ENCODE measurements around the gene EDEM2.
"Not testable (repeated sequence)": the region's sequence is repeated elsewhere in the genome, so short reads cannot be mapped to it uniquely, and the experiment has no call there.

EDEM2 gene

DNA sequence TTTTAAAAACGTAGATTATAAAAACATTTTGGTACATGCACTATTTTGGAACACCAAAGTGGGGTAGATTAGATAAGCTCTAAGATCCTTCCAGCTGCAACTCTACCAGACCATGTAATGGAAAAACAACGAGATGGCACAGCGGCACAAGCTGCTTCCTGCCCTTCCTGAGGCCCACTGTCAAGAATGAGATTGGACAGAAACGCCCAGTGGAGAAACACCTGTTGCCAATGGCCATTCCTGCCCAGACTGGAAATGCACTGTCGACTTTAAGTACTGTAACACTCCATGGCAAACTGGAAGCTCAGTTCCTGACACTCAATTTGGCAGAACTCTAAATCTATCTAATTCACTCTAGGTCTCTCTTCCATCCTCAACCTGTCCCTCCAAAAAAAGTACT, 21.4 kb downstream of the EDEM2 start:
- no peak for DNase-seq (ENCODE audit: low spot score)

GRCh38 chr20:35122756-35123405, 24.3 kb downstream of the EDEM2 start:
- no peak for DNase-seq (ENCODE audit: low spot score)

DNA sequence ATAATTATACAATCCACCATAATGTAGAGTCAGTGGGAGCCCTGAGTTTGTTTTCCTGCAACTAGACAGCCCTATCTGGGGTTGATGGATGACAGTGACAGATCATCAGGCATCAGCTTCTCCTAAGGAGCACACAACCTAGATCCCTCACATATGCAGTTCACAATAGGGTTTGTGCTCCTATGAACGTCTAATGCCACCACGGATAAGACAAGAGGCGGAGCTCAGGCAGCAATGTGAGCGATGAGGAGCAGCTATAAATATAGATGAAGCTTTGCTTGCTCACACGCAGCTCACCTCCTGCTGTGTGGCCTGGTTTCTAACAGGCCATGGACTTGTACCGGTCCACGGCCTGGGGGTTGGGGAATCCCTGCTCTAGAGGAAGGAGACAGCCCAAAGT, 25.9 kb downstream of the EDEM2 start:
- DNase-seq (ENCODE audit: low spot score): no peak

DNA sequence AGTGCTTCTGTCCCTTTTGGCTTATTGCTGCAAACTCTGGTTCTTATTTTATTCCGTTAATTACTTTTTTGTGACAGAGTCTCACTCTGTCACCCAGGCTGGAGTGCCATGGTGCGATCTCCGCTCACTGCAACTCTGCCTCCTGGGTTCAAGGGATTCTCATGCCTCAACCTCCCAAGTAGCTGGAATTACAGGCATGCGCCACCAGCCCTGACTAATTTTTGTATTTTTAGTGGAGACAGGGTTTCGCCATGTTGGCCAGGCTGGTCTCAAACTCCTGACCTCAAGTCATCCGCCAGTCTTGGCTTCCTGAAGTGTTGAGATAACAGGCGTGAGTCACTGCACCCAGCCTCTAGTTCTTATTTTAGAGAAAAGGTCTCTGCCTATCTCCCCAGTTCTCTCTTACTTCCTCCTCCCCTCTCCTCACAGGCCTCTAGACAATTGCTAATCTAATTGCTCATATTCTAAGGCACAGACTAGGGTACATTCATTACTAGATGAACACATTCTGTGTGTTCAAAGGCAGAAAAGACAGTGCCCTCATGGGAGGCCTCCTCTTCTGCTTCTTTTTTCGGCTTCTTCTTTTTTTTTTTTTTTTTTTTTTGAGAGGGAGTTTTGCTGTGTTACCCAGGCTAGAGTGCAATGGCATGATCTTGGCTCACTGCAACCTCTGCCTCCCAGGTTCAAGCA, 27.0 kb downstream of the EDEM2 start:
- no peak for DNase-seq (ENCODE audit: low spot score)

DNA sequence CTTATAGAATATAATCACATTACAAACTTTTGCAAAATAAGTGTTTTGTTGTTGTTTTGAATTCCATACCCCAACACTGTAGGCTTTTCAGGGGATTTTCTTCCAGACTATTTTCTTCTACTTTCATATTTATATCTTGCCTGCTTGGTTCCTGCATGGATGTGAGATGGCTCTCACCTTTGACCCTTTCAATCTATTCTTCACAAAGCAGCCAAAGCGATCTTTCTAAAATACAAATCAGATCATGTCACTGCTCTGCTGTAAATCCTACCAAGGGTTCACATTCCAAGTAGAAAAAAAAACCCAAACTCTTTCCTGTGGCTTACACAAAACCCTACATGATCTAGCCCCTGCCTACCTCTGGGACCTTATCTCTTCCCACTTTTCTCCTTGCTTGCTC, 29.5 kb downstream of the EDEM2 start:
- no peak for DNase-seq (ENCODE audit: low spot score)

DNA sequence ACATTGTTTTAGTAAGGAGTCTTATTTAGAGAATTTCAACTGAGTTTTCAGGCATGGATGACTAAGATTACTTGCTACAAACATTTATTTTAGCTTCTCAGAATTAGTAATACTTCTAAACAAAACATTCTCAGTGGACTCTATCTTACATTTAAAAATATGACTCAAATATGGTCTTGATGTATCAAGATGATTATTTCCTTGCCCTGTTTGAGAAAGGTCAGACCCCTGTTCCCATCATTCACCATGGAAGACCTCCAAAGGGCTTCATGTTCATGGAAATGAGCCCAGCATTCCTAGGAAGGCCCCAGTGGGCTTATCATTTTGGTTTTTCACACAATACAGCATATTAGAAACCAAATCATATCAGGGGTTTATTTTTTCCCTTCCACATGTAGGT, 29.9 kb downstream of the EDEM2 start:
- no peak for DNase-seq (ENCODE audit: low spot score)

DNA sequence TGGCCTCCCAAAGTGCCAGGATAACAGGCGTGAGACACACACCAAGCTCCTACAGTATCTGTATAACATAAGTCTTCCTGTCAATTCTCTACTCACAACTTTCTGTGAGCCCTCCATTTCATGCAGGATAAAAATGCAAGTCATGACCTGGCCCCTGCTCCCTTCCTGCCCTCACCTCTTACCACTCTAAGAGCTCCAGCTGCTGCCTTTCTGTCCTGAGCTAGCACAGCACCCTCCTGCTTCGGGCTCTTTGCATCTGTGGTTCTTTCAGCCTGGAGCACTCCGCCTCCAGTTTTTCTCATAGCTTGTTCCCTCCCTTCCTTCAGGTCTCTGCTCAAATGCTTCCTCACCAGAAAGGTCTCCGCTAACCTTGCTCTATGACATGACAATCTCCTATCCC, 30.9 kb downstream of the EDEM2 start:
- no peak for DNase-seq (ENCODE audit: low spot score)

GRCh38 chr20:35115606-35116005, 31.5 kb downstream of the EDEM2 start:
- no peak for DNase-seq (ENCODE audit: low spot score)

GRCh38 chr20:35112276-35112675, 34.9 kb downstream of the EDEM2 start:
- not testable (repeated sequence) for DNase-seq (ENCODE audit: low spot score)

GRCh38 chr20:35111141-35111888, 35.8 kb downstream of the EDEM2 start:
- no peak for DNase-seq (ENCODE audit: low spot score)

DNA sequence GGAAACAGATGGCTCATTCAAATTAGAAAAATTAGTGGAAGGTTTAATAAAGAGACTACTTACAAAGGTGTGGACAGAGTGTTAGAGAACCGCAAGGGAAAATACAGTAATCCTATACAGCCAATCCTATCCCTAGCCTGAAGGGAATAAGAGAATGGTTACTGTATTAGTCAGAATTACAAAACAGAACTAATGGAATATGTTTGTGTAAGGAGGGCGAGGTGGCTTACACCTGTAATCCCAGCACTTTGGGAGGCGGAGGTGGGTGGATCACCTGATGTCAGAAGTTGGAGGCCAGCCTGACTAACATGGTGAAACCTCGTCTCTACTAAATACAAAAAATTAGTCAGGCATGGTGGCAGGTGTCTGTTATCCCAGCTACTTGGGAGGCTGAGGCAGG, 38.2 kb downstream of the EDEM2 start:
- no peak for DNase-seq (ENCODE audit: low spot score)

- DNase-seq (ENCODE audit: low spot score): no peak
Observed at GRCh38 chr20:35106827-35107380, 40.2 kb downstream of the EDEM2 start.

- no peak for DNase-seq (ENCODE audit: low spot score)
Observed at GRCh38 chr20:35104685-35105295, 42.3 kb downstream of the EDEM2 start.

DNA sequence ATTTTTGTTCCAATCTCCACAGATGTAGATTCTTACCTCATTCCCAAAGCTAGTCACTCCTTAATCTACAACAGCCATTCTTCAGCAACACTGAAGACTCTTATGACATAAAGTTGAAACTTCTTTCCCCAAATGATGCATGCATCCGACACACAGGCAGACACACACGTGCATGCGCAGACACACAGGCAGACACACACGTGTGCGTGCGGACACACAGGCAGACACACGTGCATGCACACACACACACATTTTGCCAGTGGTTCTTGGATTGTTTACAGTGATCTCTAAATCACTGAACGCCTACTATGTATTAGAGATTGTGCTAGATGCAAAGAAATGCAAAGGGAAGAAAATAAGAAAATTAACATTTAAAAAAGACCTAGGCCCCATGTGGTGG, 45.5 kb downstream of the EDEM2 start:
- no peak for DNase-seq (ENCODE audit: low spot score)

DNA sequence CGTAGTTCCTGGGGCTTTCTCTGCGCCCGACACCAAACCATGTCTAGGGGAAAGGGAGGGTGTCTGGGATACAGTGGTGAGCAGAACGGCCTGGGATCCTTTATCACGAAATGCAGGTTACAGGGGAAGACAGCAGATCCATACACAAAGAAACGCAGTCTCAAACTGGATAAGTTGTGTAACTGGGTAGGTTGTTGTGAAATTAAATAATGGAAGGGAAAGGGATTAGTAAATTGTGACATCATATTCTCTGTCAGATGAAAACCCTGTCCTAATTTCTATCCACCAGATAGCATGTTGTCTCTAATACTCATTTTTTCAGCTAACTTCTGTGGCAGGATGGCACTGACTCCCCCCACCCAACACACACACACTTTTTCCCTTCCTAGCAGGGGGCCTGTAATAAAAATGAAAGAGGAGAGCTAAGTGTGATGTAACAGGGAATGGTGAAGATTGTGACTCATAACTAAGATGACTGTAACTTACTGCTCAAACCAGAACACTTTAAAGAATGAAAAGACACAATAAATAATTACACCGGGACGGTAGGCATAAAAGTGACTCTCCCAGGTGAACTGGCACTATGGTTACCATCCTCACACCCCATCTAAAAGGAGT, 53.8 kb downstream of the EDEM2 start:
- DNase-seq (ENCODE audit: low spot score): no peak

DNA sequence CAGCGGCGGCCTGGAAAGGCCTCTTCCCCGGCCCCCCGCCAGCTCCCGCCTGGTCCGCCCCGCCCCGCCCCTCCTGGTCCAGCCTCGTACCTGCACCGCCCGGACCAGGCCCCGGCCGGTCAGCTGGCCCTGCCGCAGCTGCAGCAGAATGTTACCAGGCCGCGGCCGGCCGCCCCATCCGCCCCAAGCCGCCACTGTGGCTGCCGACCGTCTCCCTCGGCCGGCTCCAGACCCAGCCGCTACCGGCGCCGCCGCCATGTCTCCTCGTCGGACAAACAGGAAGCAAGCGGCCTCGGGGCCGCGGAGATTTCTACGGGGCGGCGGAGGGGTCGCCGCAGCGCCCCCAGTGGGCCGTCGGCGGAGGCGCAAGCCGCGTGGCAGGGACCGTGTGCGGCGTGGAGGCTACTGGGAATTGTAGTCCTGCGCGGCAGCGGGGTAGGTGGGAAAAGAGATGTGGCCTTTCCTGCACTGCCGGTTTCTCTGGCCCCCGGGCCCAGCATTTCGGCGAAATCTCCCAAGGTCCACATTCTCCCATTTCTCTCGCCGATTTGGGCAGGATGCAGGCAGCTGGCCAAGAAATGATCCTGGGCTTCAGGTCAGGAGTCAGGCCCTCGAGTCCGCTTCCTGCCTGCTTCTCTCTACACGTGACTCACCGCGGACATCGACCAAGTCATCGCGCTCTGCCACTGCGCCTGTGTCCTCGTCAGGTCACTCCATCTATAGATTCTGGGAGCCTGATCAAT, 54.4 kb downstream of the EDEM2 start, which contains the start of gene TRPC4AP:
Gene TRPC4AP, minus strand, starts transcription at position 284 of the 743 bp plus-strand sequence. Its CDS starts 26 bp downstream, at position 258.
- peak; percentile 83 for DNase-seq (ENCODE audit: low spot score)

GRCh38 chr20:35091816-35092523, 55.2 kb downstream of the EDEM2 start:
- no peak for DNase-seq (ENCODE audit: low spot score)

DNA sequence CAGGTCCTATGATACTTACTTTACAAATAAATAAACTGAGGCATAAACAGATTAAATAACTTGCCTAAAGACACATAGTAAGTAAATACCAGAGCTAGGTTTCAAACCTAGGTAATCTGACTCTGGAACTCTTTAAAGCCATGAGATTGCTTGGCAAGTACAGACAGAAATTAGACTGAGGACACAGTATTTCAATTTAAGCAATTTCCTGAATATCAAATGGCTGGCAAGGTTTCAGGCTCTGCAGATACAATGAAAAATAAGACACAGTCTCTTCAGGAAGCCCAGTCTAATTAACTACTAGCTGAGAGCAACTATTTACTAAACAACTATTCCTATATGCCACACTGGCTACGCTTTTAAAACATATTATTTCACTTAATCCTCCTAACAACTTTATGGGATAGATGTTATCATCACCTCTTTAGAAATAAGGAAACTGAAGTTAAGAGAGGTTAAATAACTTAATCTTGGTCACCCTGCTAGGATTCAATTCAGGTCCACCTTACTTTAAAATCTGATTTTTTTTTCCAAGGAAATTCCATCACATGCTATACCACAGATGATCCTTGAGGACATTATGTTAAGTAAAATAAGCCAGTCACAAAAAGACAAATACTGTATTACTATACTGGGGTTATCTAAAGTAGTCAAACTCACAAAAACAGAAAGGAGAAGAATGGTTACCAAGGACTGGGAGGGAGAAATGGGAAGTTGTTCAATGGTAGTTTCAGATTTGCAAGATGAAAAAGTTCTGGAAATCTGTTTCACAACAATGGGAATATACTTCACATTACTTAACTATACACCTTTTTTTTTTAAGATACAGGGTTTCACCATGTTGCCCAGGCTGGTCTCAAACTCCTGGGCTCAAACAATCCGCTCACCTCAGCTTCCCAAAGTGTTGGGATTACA, 58.6 kb downstream of the EDEM2 start:
- no peak for DNase-seq (ENCODE audit: low spot score)

DNA sequence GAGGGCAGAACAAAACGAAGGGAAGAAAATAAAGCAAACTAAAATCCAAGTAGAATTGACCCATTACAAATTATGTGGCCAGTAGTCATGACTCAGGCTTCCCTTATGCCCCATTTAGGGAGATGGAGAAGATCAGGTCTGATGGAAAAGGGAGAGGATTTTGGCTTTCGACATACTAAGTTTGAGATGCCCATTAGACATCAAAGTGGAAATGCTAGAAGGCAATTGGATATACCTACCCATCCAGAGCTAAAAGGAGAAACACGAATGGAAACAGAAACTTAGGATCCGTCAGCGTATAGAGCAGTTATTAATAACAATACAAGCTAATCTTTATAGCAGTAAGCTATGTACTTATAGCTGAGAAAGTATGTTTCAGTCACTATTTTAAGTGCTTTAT, 59.3 kb downstream of the EDEM2 start:
- no peak for DNase-seq (ENCODE audit: low spot score)

Measured in COLO829 (cell line).